Stimulated activated CD8-positive, alpha-beta memory T cell treated with anti-CD3 and anti-CD28 coated beads, Interleukin-12 subunit alpha, Interleukin-12 subunit beta, amount 100 ng/mL, for 4 hours (primary cell): ENCODE data around the gene MTMR6.

Experiments
- DNase-seq: peaks from one replicate; pipeline ENCODE4 v3.0.0-alpha.2; 2020; ENCODE audit warnings: low read depth

Gene MTMR6

DNA sequence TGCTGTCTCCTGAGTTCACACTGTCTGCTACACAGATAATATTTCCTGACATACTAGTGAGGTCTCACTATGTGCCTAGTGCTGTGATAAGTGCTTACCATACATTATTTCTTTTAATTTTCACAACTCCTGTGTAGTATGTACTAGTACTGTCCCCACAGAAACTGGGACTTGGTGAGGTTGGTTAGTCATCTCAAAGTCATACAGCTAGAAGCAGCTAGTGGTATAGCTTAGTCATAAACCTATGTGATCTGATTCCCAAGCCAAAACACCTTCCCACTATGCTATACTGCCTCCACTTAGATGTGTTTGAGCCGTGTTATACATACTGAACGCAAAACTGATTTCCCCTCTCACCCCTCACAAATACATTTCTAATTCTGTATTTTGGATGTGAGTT lies 10.5 kb downstream of the MTMR6 start:
- no peak for DNase-seq

- no peak for DNase-seq
Measured at GRCh38 chr13:25268561-25268960, 18.7 kb downstream of the MTMR6 start.

- DNase-seq, result no peak
Measured at GRCh38 chr13:25267715-25268114, 19.6 kb downstream of the MTMR6 start.

DNA sequence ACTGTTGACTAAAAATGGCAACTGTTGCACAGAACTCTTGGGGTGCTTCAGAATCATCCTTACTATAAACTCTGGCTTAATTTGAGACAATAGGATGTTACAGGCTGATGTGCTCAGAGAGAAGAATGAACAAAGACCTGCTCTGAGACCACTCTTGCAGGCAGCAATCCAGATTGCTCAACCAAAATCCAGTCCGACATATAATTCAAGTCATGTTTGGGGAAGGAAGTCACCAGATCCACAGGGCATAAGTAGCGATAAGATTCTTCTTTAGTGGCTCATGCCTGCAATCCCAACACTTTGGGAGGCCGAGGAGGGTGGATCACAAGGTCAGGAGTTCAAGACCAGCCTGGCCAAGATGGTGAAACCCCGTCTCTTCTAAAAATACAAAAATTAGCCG lies 20.6 kb downstream of the MTMR6 start:
- DNase-seq, result no peak

GRCh38 chr13:25262261-25262660 lies 25.0 kb downstream of the MTMR6 start:
- no peak for DNase-seq

GRCh38 chr13:25253702-25254101 lies 33.6 kb downstream of the MTMR6 start:
- DNase-seq, result no peak

DNA sequence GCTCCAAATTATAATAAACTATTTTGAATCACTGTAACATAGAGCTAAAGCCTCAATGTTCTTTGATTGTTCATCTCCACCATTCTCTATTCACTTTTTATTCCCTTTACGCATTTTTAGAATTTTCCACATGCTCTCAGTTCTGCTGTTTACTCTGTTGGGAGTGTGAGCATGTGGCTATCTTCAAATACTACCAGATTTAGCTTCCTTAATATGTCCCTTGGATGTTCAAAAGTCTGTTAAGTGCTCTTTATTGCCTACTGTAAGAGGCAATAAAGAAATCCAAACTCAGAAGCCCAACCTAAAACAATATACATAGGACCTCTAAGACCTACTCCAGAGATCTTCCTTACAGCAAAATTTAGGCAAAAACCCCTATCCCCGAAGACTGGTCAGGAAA lies 34.5 kb downstream of the MTMR6 start:
- DNase-seq, result no peak

GRCh38 chr13:25252225-25252624 lies 35.1 kb downstream of the MTMR6 start:
- DNase-seq, result no peak

- DNase-seq, result no peak
Measured at GRCh38 chr13:25249001-25249543, 38.2 kb downstream of the MTMR6 start.

- DNase-seq, result no peak
Measured at GRCh38 chr13:25248071-25248470, 39.2 kb downstream of the MTMR6 start.

- no peak for DNase-seq
Measured at GRCh38 chr13:25247360-25247759, 39.9 kb downstream of the MTMR6 start.

GRCh38 chr13:25244123-25244522 lies 43.2 kb downstream of the MTMR6 start:
- no peak for DNase-seq

DNA sequence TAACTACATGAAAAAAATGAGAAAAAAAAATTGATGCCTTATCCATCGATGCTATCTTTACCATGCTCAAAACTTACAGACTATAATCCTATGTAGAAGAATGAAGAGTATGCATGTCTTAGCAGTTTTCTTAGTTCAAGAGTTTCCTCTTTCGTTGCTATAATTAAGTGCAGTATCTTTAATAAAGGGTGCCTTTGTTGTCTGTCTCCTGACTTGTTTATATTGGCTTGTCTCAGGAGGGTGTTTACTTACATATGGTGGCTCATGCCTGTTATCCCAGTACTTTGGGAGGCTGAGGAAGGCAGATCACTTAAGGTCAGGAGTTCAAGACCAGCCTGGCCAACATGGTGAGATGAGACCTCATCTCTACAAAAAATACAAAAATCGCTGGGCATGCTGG lies 44.3 kb downstream of the MTMR6 start:
- no peak for DNase-seq

GRCh38 chr13:25241007-25241406 lies 46.3 kb downstream of the MTMR6 start:
- DNase-seq, result no peak

GRCh38 chr13:25237083-25237482 lies 50.2 kb downstream of the MTMR6 start:
- no peak for DNase-seq

- DNase-seq, result no peak
Measured at GRCh38 chr13:25233861-25234260, 53.4 kb downstream of the MTMR6 start.

DNA sequence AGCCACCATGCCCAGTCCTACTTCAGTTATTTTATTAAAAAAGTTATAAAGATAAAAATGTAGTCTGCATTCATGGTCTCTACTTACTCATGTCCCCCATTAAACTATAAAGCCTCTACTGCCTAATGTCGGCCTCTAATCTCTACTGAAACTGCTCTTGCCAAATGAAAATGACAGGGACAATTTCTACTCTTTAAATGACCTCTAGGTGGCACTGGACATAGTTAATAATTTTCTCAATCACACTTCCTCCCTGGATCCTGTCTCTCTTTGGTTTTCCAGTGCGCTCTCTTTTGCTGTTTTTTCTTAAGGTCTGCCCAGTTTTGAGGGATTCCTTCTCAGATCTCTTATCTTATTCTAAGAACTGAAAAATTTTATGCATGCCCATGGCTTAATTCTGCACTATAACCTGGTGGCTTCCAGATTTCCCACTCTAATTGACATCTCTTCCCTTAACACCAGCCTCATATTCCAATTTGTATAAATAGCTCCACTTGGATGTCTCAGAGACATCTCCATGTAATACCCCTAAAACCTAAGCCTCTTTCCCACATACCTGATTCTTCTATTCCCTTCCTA lies 54.3 kb downstream of the MTMR6 start:
- no peak for DNase-seq

- no peak for DNase-seq
Measured at GRCh38 chr13:25231517-25231916, 55.8 kb downstream of the MTMR6 start.

GRCh38 chr13:25227690-25228089 lies 59.6 kb downstream of the MTMR6 start:
- DNase-seq, result no peak

DNA sequence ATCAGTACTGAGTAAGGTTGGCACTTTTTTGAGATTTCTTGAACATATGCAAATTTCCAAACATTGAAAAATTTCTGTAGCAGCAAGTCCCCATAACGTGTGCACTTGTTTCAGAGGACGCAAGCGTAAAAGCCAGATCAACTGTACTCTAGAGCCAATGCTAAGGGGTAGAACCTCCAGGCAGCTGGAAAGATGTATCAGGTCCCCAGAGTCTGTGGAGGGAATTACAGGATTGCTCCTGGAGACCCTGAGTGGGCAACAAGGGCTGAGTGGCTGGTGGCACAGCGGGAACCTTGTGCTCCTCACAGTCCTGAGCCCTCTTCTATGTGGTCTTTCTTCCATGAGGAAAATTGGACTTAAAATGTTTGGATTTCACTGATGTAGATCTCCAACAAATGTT lies 61.3 kb downstream of the MTMR6 start:
- no peak for DNase-seq

DNA sequence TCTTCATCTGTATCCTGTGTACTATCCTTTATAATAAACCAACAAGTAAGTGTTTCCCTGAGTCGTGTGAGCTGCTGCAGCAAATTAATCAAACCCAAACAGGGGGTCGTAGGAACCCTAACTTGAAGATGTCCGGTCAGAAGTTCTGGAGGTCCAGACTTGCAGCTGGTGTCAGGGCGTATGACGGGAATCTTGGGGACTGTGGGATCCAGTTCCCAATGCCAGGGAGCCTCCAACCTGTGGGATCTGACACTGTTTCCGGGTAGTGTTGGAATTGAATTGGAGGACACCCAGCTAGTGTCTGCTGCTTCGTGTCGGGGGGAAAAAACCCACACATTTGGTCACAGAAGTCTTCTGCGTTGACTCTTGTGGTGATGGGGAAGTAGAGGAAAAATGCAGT lies 63.1 kb downstream of the MTMR6 start:
- DNase-seq, result no peak

- DNase-seq, result no peak
Measured at GRCh38 chr13:25222740-25223139, 64.5 kb downstream of the MTMR6 start.

GRCh38 chr13:25218019-25218418 lies 69.3 kb downstream of the MTMR6 start:
- DNase-seq, result no peak

- no peak for DNase-seq
Measured at GRCh38 chr13:25217023-25217885, 70.0 kb downstream of the MTMR6 start.
